GM18951 (cell line): ENCODE results near the gene NELFB.

Experiments used
- POLR2A ChIP-seq: IDR thresholded peaks from 4 replicates; pipeline ENCODE4 v1.6.1; 2011; ENCODE audit warnings: mild to moderate bottlenecking; ENCODE audit not compliant: insufficient read length, insufficient read depth; ENCODE audit errors: extremely low read depth
- in situ Hi-C: fragments of 300-500 bp; cut with MboI; formaldehyde crosslinking; loops from one replicate; pipeline ENCODE4 v1.12.0; 2022; ENCODE audit warnings: low sequenced_read_pairs, mixed read lengths, inconsistent platforms; ENCODE audit not compliant: unreplicated experiment

Gene NELFB

GRCh38 chr9:137268538-137269201, 13.5 kb downstream of the NELFB start:
- in situ Hi-C loops: no loop called here
- TF ChIP-seq POLR2A: no peak

- in situ Hi-C loops: no loop called here
- TF ChIP-seq POLR2A: no peak
Observed at GRCh38 chr9:137269231-137269772, 14.2 kb downstream of the NELFB start.

- no peak for TF ChIP-seq POLR2A
- in situ Hi-C loops: no loop called here
Observed at GRCh38 chr9:137270929-137271695, 16.0 kb downstream of the NELFB start.

DNA sequence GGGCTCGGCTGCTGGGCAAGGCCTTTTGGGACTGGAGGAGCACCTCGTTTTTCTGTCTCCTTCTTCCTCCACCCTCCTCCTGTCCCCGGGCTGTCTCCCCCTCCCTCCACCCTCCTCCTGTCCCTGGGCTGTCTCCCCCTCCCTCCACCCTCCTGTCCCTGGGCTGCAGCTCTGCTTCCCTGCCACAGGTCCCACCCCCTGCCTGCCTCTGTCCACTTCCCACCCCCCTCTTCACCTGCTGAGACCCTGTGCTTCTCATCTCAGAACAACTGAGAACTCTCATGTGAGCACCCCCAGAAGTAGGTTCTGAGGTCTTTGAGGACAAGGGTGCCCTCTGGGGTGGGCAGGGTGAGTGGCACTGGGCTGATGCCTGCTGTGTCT, 16.6 kb downstream of the NELFB start:
- in situ Hi-C loops: no loop called here
- TF ChIP-seq POLR2A: no peak

GRCh38 chr9:137272241-137273094, 17.3 kb downstream of the NELFB start:
- TF ChIP-seq POLR2A: no peak
- in situ Hi-C loops: no loop called here

GRCh38 chr9:137273095-137273490, 18.0 kb downstream of the NELFB start:
- no peak for TF ChIP-seq POLR2A
- in situ Hi-C loops: no loop called here

DNA sequence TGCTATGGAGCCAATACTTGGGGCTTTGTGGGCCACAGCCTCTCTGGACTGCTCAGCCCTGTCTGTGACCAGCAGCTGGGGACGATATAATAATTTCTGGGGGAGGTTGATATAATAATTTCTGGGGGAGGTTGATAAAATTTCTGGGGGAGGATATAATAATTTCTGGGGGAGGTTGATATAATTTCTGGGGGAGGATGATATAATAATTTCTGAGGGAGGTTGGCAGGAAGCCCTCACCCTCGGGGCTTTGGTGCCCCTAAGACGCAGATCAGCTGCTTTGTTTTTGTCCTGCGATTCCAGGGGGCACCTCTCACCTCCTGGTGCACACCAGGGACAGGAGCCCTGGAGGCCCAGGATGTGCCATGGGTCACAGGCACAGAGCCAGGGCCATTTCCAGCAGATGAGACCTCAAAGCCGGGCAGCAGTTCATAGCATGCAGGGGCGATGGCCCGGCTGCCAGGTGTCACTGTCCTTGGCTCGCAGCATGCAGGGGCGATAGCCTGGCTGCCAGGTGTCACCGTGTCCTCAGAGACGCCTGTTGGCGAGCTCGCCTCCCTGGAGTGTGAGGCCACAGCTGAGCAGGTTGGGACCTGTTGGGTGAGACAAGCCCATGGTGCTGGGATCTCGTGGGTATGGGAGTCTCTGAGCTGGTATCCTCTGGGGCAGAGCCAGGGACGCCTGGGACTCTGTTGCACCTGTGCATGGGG, 18.6 kb downstream of the NELFB start:
- no peak for TF ChIP-seq POLR2A
- in situ Hi-C loops: no loop called here

- in situ Hi-C loops: no loop called here
- no peak for TF ChIP-seq POLR2A
Observed at GRCh38 chr9:137275203-137275587, 20.1 kb downstream of the NELFB start.

- TF ChIP-seq POLR2A: no peak
- in situ Hi-C loops: no loop called here
Observed at GRCh38 chr9:137275588-137276472, 20.7 kb downstream of the NELFB start.

GRCh38 chr9:137276473-137277328, 21.6 kb downstream of the NELFB start:
- in situ Hi-C loops: no loop called here
- TF ChIP-seq POLR2A: no peak

GRCh38 chr9:137277329-137278041, 22.4 kb downstream of the NELFB start, which contains the start of gene TOR4A:
Gene TOR4A (plus strand): TSS chr9:137277726. CDS start chr9:137278690, 964 bp downstream.
- in situ Hi-C loops: no loop called here
- TF ChIP-seq POLR2A: peak; percentile 73
